Bronchial epithelial cell (primary cell): ENCODE data around the gene CORO2A. TPM values are rescaled to one million over a fixed set of nuclear protein-coding genes. Genes with fewer than 3 reads are reported as not detected.

Source experiments
- DNase-seq: peaks from one replicate; pipeline ENCODE4 v3.0.0-alpha.2; 2010; ENCODE audit warnings: low read depth
- FAIRE-seq: peaks from 2 replicates; lab custom pipeline; 2011; peaks lifted over from hg19 to GRCh38; lab: Jason Lieb, UNC
- H3K27me3 ChIP-seq: 2 replicates; pipeline ENCODE4 v1.5.1; 2011; ENCODE audit warnings: low read length; ENCODE audit not compliant: control insufficient read depth, insufficient read depth
- H3K36me3 ChIP-seq: 2 replicates; pipeline ENCODE4 v1.5.1; 2011; ENCODE audit warnings: low read length; ENCODE audit not compliant: control insufficient read depth, insufficient read depth
- H3K4me3 ChIP-seq: 2 replicates; pipeline ENCODE4 v1.5.1; 2011; ENCODE audit warnings: mild to moderate bottlenecking, low read depth, low read length, control low read depth
- CTCF ChIP-seq: IDR thresholded peaks from 2 replicates; pipeline ENCODE4 v1.5.1; 2011; ENCODE audit warnings: mild to moderate bottlenecking, moderate library complexity, low read length, control low read depth, inconsistent platforms; ENCODE audit not compliant: insufficient read depth, severe bottlenecking
- total RNA-seq: library from RNA; depleted of rRNA; stranded (reverse); fragments of >200 nt; gene quantifications from 2 replicates; pipeline ENCODE4 v1.2.1, GENCODE V29; 2014

The CORO2A gene
- total RNA-seq, 1 donor from 2014 or later, result 22.1 TPM

DNA sequence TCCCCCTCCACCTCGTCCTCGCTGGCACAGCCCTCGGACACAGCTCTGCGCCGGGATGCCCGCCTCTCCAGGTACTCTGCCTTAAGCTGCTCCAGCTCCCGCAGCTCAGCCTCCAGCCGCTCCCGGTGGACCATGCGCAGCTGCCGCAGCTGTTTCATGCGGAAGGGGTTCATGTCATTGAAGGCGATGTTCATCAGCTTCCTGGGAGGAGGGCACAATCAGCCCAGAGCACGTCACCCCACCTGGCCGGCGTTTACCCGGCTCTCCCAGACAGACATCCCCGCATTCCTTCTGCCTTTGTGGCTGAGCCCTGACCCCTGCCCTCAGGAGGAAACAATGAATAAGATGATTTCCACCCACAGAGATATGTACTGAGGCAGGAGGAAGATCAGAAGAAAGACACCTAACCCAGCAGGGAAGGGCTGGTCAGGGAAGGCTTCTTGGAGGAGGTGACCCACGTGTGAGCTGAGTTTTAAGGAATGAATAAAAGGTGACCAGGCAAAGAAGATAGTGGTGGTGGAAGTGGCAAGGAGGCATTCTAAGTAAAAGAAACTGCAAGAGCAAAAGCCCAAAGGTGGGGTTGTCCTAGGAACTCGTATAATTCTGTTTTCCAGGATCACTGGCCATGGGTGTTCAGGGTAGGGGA lies 7.1 kb upstream of the CORO2A start:
- no peak overlapping the region for H3K4me3 ChIP-seq
- no peaks in the 10 kb centered on the region for H3K27me3 ChIP-seq
- H3K36me3 ChIP-seq, result peaks cover 36% of the 10 kb centered on the region
- no peak for TF ChIP-seq CTCF
- FAIRE-seq (no peak), DNase-seq (no peak)

- no peak for TF ChIP-seq CTCF
- H3K36me3 ChIP-seq, result peaks cover 16% of the 10 kb centered on the region
- no peaks in the 10 kb centered on the region for H3K27me3 ChIP-seq
- DNase-seq, result no peak
- FAIRE-seq, result no peak
- no peak overlapping the region for H3K4me3 ChIP-seq
These were observed 3.2 kb upstream of the CORO2A start for GRCh38 chr9:98195671-98196070.

DNA sequence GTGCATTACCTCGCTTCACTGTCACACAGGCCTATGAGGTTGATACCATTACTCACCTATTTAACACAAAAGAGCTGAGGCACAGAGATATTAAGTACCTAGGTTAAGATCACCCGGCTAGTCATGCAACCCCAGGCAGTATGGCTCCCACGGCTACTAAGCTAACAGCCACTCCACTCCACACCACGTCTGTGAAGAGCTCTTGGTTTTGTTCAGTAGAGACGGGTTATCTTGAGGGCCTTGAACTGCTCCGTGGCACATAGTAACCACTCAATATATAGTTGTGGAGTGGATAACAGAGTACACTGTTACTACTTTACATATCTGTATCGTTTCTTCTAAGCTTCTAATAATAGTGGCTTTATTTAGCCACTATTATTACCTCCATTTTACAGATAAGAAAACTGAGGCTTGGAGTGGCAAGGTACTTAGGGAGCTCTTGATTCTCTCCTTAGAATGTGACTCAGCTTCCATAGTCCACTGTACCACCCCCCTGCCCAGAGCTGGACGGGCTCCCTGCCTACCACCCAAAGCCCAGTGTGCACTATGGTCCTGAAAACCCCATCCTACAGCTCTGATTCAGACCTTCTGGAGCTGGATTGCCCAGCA lies 1.0 kb upstream of the CORO2A start:
- Histone ChIP-seq H3K36me3 (peaks cover 3% of the 10 kb centered on the region), H3K27me3 (no peaks in the 10 kb centered on the region), H3K4me3 (peak overlapping the region; percentile 82)
- no peak for FAIRE-seq
- no peak for DNase-seq
- TF ChIP-seq CTCF, result no peak

DNA sequence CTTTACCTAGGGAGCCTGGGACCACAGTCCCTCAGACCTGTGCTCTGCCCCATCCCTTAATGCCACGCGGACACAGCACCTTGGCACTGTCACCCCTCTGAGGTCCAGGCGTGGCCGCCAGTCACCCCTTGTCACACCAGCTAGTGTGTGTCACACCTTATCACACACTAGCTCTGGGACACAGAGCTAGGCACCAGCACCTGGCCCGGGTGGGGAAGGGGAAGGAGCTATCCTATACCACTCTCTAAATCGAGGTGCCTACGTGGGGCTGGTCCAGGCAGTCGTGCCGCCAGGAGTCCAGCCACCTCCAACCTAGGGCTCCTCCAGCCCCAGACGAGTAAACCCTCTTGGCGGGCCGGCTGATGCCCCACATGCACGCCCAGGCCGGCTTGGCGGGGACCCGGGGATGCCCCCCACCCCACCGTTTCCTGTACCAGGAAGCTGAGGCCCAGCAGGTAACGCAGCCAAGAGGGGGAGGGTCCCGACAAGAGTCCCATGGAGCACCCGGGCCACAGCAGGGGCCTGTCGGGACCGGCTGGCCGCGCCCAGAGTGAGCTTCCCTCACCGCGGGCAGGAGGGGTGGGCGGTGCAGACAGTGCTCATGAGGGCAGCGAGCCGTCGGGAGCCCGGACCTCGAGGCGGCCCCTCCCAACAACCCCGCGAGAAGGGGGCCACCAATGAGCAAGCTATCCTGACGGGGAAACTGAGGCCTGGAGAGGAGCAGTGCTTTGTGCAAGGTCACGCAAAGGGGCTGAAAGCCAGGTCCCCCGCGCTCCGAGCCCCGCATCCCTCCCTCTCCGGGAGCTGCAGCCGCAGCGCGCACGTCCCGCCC lies 550 bp downstream of the CORO2A start:
- peak; percentile 45 for DNase-seq
- Histone ChIP-seq H3K36me3 (peaks cover 1% of the 10 kb centered on the region), H3K27me3 (no peaks in the 10 kb centered on the region), H3K4me3 (peak overlapping the region; percentile 82)
- no peak for FAIRE-seq
- TF ChIP-seq CTCF, result no peak

GRCh38 chr9:98191181-98191608 lies 1.2 kb downstream of the CORO2A start:
- FAIRE-seq, result no peak
- Histone ChIP-seq H3K36me3 (peaks cover 1% of the 10 kb centered on the region), H3K27me3 (no peaks in the 10 kb centered on the region), H3K4me3 (peak overlapping the region; percentile 82)
- DNase-seq, result no peak
- TF ChIP-seq CTCF, result no peak
